Measurements from ENCODE around the gene MFSD2A. TPM values are rescaled to one million over a fixed set of nuclear protein-coding genes. Genes with fewer than 3 reads are reported as not detected.
A peak's percentile ranks its signal among the peaks of the same experiment; 100 is the strongest.

The MFSD2A gene
- total and polyA plus RNA-seq, 5 donors, result 0.31 to 1.1 (median 0.68) TPM

DNA sequence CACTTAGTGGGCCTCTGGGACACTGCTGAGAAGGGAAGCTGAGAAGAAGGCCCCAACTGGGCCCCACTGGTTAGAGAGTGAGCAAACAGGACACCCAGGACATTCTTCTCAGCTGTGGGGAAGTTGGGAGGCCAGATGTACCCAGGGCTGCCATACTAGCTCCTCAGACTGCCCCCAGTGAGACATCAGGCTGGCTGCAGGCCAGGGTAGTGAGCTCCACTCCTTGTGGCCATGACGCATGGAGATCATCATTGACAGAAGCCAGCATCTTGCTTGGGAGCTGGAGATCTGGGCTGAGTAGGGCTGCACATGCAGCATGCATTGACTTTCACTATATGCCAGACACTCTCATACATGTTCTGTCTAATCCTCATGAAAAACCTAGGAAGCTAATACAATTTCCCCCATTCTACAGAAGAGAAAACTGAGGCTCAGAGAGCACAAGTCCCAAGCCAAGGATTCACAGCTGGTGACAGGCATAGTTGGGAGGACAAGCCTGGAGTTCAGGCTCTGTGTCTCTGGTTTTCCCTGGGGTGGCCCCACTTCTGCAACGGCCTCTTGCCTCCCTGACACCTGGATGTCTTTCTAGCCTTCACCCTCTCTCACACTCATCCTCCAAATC is 29.1 kb upstream of the MFSD2A start:
- H3K4me1 ChIP-seq (ENCODE audit: control insufficient read depth, insufficient read depth, low read length), result peaks cover 14% of the 10 kb centered on the region
- no peak overlapping the region for H3K27ac ChIP-seq (ENCODE audit: low read length)
- H3K4me3 ChIP-seq (ENCODE audit: low read length), result no peak overlapping the region
- no peak for ATAC-seq
- intact Hi-C loops (cut with DNase I), result no loop called here
- no peaks in the 10 kb centered on the region for H3K27me3 ChIP-seq (ENCODE audit: control insufficient read depth, insufficient read depth)
- no peaks in the 10 kb centered on the region for H3K9me3 ChIP-seq (ENCODE audit: control insufficient read depth, low read length)
- DNase-seq, result no peak
- 69% methylated on average over 2 of the region's 2 CpGs for WGBS

GRCh38 chr1:39926343-39926793 is 28.6 kb upstream of the MFSD2A start:
- ATAC-seq, result peak; percentile 51 to 78
- WGBS, result 28% methylated on average over 6 of the region's 6 CpGs
- DNase-seq, result peak in 2 of 3 donors; percentile 56 to 65

GRCh38 chr1:39926820-39927219 is 28.1 kb upstream of the MFSD2A start:
- WGBS, result 51% methylated on average over 6 of the region's 6 CpGs
- intact Hi-C loops (cut with DNase I), result no loop called here

More at GRCh38 chr1:39926343-39926793, 28.6 kb upstream of the MFSD2A start:
- Histone ChIP-seq H3K9me3 (ENCODE audit: control insufficient read depth, low read length) (no peaks in the 10 kb centered on the region), H3K27ac (ENCODE audit: low read length) (no peak overlapping the region), H3K4me1 (ENCODE audit: control insufficient read depth, insufficient read depth, low read length) (peaks cover 14% of the 10 kb centered on the region), H3K4me3 (ENCODE audit: low read length) (no peak overlapping the region), H3K27me3 (ENCODE audit: control insufficient read depth, insufficient read depth) (no peaks in the 10 kb centered on the region)
- intact Hi-C loops (cut with DNase I), result no loop called here

DNA sequence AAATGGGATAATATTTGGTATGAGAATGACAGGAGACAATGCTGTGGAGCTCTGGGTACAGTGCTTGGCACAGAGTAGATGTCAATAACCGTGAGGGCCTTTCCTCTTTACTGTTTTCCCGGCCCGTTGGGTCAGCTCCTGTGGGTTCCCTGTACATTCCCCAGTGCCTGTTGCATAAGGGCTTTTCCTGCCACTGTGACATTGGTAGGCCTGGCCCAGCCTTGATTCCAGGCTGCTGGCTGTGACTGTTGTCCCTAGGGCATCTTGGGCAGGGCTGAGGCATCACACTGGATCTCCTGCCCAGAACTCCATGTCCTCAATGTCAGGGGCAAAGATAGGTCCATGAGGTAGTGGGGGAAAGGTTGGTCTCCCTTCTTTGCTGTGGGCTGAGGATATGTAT is 27.4 kb upstream of the MFSD2A start:
- Histone ChIP-seq H3K4me3 (ENCODE audit: low read length) (no peak overlapping the region), H3K27me3 (ENCODE audit: control insufficient read depth, insufficient read depth) (no peaks in the 10 kb centered on the region), H3K9me3 (ENCODE audit: control insufficient read depth, low read length) (no peaks in the 10 kb centered on the region), H3K4me1 (ENCODE audit: control insufficient read depth, insufficient read depth, low read length) (peaks cover 14% of the 10 kb centered on the region), H3K27ac (ENCODE audit: low read length) (no peak overlapping the region)
- 89% methylated on average over 3 of the region's 3 CpGs for WGBS
- ATAC-seq (peak in 1 of 2 donors; percentile 53), DNase-seq (peak in 1 of 3 donors; percentile 28)
- intact Hi-C loops (cut with DNase I), result no loop called here

More at GRCh38 chr1:39926820-39927219, 28.1 kb upstream of the MFSD2A start:
- ATAC-seq (peak in 1 of 2 donors; percentile 7), DNase-seq (no peak)
- Histone ChIP-seq H3K9me3 (ENCODE audit: control insufficient read depth, low read length) (no peaks in the 10 kb centered on the region), H3K4me3 (ENCODE audit: low read length) (no peak overlapping the region), H3K27ac (ENCODE audit: low read length) (no peak overlapping the region), H3K4me1 (ENCODE audit: control insufficient read depth, insufficient read depth, low read length) (peaks cover 14% of the 10 kb centered on the region), H3K27me3 (ENCODE audit: control insufficient read depth, insufficient read depth) (no peaks in the 10 kb centered on the region)

DNA sequence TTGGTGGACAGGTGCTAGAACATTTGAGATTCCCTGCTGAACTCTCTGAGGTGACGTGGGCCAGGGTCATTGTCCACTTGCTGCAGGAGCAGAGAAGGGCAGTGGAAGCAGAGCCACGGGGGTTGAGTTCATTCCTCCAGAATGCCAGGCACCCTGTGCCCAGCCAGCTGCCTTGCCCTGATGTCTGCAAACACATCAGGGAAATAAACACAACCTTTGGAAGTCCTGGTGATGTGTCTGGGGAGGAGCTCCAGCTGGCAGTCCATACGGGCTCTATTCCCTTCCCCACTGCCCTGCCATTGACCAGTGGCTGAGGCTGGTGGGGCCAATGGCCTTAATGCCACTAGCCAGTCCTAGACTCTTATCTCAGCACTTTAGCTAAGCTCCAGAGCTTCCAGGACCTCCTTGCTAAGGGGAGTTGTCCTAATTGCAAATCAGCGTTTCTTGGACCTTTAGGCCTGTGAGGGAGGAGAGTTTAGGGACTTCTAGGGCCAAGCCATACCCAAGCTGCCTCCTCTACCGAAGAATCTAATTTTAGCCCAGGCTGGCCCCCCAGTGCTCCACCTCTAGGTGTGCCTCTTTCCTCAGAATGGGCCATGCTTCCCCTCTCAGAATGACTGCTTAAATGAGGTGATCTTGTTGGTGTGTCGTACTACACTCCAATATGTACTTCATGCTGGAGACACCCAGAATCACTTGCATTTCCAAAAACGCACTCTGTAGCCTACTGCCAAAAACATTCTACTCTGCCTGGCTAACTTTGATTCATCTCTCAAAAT is 25.9 kb upstream of the MFSD2A start:
- intact Hi-C loops (cut with DNase I), result no loop called here
- DNase-seq, result no peak
- WGBS, result 74% methylated on average over 7 of the region's 7 CpGs
- no peak overlapping the region for H3K27ac ChIP-seq (ENCODE audit: low read length)
- H3K4me1 ChIP-seq (ENCODE audit: control insufficient read depth, insufficient read depth, low read length), result peaks cover 14% of the 10 kb centered on the region
- H3K4me3 ChIP-seq (ENCODE audit: low read length), result no peak overlapping the region
- no peak for ATAC-seq
- no peaks in the 10 kb centered on the region for H3K27me3 ChIP-seq (ENCODE audit: control insufficient read depth, insufficient read depth)
- H3K9me3 ChIP-seq (ENCODE audit: control insufficient read depth, low read length), result no peaks in the 10 kb centered on the region

DNA sequence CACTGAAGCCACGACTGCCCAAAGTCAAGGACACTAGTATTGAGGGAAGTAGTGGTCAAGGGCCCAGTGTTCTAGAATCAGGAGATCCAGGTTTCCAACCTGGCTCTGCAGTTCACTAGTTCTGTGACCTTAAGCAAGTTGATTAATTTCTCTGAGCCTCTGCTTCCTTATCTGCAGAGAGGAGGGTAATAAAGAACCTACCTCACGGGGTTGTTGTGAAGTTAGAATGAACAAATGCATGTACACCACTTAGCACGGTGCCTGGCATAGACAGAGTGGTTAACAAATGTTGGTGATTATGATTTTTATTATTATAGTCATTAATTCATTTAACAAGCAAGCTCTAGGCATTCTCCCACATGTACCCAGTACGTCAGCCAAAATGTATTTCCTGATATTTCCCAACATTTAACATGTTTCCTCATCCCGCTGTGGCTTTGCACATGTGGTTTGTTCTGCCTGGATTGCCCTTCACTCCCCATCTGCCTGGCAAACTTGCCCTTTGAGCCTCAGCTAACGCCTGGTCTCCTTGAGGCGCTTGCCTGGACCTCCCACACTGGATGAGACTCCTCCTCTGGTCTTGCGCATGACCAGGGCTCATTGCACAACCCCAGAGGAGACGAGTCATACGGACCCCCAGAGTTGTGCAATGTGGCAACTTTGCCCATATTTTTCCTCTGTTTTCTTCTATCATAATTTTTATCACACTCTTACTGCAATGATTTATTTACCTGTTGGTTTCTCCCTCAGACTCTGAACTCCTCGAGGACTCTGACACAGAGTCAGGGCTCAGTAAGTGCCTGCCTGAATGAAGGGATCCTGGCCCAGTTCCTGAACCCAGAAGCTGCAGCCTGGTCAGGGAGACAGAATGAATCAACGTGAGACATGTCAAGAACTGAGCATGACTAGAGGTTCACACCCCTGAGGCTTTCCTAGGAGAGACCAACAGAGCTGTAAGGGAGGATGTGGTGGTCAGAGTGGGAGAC is 20.7 kb upstream of the MFSD2A start:
- Histone ChIP-seq H3K9me3 (ENCODE audit: control insufficient read depth, low read length) (no peaks in the 10 kb centered on the region), H3K27me3 (ENCODE audit: control insufficient read depth, insufficient read depth) (no peaks in the 10 kb centered on the region), H3K4me3 (ENCODE audit: low read length) (no peak overlapping the region), H3K4me1 (ENCODE audit: control insufficient read depth, insufficient read depth, low read length) (no peaks in the 10 kb centered on the region), H3K27ac (ENCODE audit: low read length) (peak overlapping the region; percentile 28)
- intact Hi-C loops (cut with DNase I), result no loop called here
- DNase-seq (peak; percentile 84 to 86 (median 85)), ATAC-seq (peak; percentile 92 to 94)
- WGBS, result 62% methylated on average over 12 of the region's 12 CpGs

GRCh38 chr1:39936724-39937491 is 18.0 kb upstream of the MFSD2A start:
- DNase-seq (no peak), ATAC-seq (peak; percentile 28 to 47)
- no peak overlapping the region for H3K27ac ChIP-seq (ENCODE audit: low read length)

DNA sequence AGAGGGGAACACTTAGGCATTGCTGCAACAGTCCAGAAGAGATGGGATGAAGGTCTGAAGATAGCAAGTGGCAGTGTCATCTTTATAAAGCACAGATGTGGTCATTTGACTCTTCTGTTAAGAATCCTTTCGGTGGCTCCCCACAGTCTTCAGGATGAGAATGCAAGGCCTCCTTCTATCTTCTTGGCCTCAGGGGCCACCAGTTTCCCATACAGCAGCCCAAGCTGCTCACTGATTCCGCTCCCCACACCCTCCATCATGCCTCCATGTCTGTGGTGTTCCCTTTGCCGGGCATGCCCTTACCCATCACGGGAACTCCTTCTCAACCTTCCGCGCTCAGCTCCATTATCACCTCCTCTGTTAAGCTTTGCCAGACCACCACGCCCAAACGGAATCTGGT is 16.1 kb upstream of the MFSD2A start:
- intact Hi-C loops (cut with DNase I), result no loop called here
- WGBS, result 91% methylated on average over 8 of the region's 8 CpGs
- H3K27ac ChIP-seq (ENCODE audit: low read length), result no peak overlapping the region
- no peaks in the 10 kb centered on the region for H3K4me1 ChIP-seq (ENCODE audit: control insufficient read depth, insufficient read depth, low read length)
- no peaks in the 10 kb centered on the region for H3K27me3 ChIP-seq (ENCODE audit: control insufficient read depth, insufficient read depth)
- no peak overlapping the region for H3K4me3 ChIP-seq (ENCODE audit: low read length)
- DNase-seq (no peak), ATAC-seq (no peak)
- no peaks in the 10 kb centered on the region for H3K9me3 ChIP-seq (ENCODE audit: control insufficient read depth, low read length)

More at GRCh38 chr1:39936724-39937491, 18.0 kb upstream of the MFSD2A start:
- no peaks in the 10 kb centered on the region for H3K9me3 ChIP-seq (ENCODE audit: control insufficient read depth, low read length)
- WGBS, result 79% methylated on average over 2 of the region's 2 CpGs
- H3K4me3 ChIP-seq (ENCODE audit: low read length), result no peak overlapping the region
- no peaks in the 10 kb centered on the region for H3K4me1 ChIP-seq (ENCODE audit: control insufficient read depth, insufficient read depth, low read length)
- intact Hi-C loops (cut with DNase I), result no loop called here
- H3K27me3 ChIP-seq (ENCODE audit: control insufficient read depth, insufficient read depth), result no peaks in the 10 kb centered on the region

DNA sequence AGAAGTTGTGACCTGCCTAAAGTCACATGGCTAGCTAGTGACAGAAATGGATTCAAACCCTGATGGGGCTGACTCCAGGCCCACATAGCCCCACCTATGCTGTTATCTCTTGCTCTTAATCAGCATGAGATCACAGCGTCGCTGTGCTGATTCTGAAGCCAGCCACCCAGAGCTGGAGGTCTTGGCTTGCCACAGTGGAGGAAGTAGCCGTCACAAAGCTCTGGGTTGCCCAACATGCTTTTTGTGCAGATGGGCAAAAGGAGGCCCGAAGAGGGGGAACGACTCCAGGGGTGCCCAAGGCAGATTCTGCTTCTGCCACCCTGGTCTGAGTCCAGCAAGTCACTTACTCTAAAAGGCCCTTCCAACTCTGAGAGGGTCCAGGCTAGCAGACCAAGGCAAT is 14.7 kb upstream of the MFSD2A start:
- H3K4me3 ChIP-seq (ENCODE audit: low read length), result no peak overlapping the region
- intact Hi-C loops (cut with DNase I), result no loop called here
- no peaks in the 10 kb centered on the region for H3K4me1 ChIP-seq (ENCODE audit: control insufficient read depth, insufficient read depth, low read length)
- WGBS, result 53% methylated on average over 5 of the region's 5 CpGs
- H3K9me3 ChIP-seq (ENCODE audit: control insufficient read depth, low read length), result no peaks in the 10 kb centered on the region
- ATAC-seq, result no peak
- no peaks in the 10 kb centered on the region for H3K27me3 ChIP-seq (ENCODE audit: control insufficient read depth, insufficient read depth)
- H3K27ac ChIP-seq (ENCODE audit: low read length), result no peak overlapping the region
- peak in 2 of 3 donors; percentile 53 to 60 for DNase-seq
